Endothelial cell of umbilical vein (primary cell): Measurements from ENCODE around the gene HNRNPK.

Experiments used
- CTCF ChIP-seq, 2 donors: IDR thresholded peaks; 1 replicate in 1 of 2; 2 replicates in 1 of 2; pipeline ENCODE4 v1.5.1; 2011; ENCODE audit warnings: low read length in 2 of 2, mild to moderate bottlenecking in 2 of 2, moderate library complexity in 2 of 2, control low read depth in 1 of 2, inconsistent platforms in 1 of 2, low read depth in 1 of 2; ENCODE audit not compliant: insufficient read depth in 1 of 2; ENCODE audit errors: extremely low read depth in 1 of 2
- EZH2 ChIP-seq: IDR thresholded peaks from 2 replicates; pipeline ENCODE4 v1.6.1; 2012; ENCODE audit warnings: borderline replicate concordance, low read depth, mild to moderate bottlenecking, moderate library complexity, low read length, inconsistent platforms; ENCODE audit not compliant: severe bottlenecking
- FOS ChIP-seq: IDR thresholded peaks from 2 replicates; pipeline ENCODE4 v1.6.1; 2011; ENCODE audit warnings: mild to moderate bottlenecking, low read length, moderate library complexity, borderline replicate concordance; ENCODE audit not compliant: insufficient read depth
- MAX ChIP-seq: IDR thresholded peaks from 2 replicates; pipeline ENCODE4 v1.6.1; 2011; ENCODE audit not compliant: insufficient read depth, insufficient read length
- MYC ChIP-seq: IDR thresholded peaks from one replicate; pipeline ENCODE4 v1.6.1; 2011; ENCODE audit warnings: mild to moderate bottlenecking, low read depth, low read length
- POLR2A ChIP-seq: IDR thresholded peaks from 2 replicates; pipeline ENCODE4 v1.6.1; 2012; ENCODE audit warnings: low read depth, mild to moderate bottlenecking, control low read depth, low read length
- POLR2AphosphoS5 ChIP-seq: IDR thresholded peaks from 2 replicates; pipeline ENCODE4 v1.6.1; 2012; ENCODE audit warnings: low read depth, mild to moderate bottlenecking, control low read depth, low read length, moderate library complexity; ENCODE audit not compliant: insufficient read depth

GRCh38 chr9:83960991-83961390, 19.0 kb downstream of the HNRNPK start:
- TF ChIP-seq CTCF (IDR thresholded peaks at IDR 0.05; ENCODE audit: extremely low read depth in 1 of 2, insufficient read depth in 1 of 2, low read depth in 1 of 2, low read length in 2 of 2) (no peak), POLR2AphosphoS5 (no peak), POLR2A (no peak), EZH2 (no peak), FOS (no peak), MAX (no peak), MYC (no peak)
